Measurements from ENCODE around the gene PAX1.

- TF ChIP-seq ZFP41 (CRISPR knock-in tag; IDR thresholded peaks at IDR 0.05; ENCODE audit: borderline replicate concordance), result no peak
- TF ChIP-seq DBP (CRISPR knock-in tag; IDR thresholded peaks at IDR 0.05; ENCODE audit: not compliant biosample characterization), result no peak
- TF ChIP-seq MLX (CRISPR knock-in tag; IDR thresholded peaks at IDR 0.05), result no peak
- TF ChIP-seq NFE2L2 (IDR thresholded peaks at IDR 0.05; ENCODE audit: low read length), result no peak
- TF ChIP-seq FOXK2 (IDR thresholded peaks at IDR 0.05), result no peak
- no peak for TF ChIP-seq RAD21 (CRISPR knock-in tag; IDR thresholded peaks at IDR 0.05)
- TF ChIP-seq E2F5 (CRISPR knock-in tag; conservative IDR thresholded peaks at IDR 0.05), result no peak
- no peak for TF ChIP-seq ZBTB49 (CRISPR knock-in tag; IDR thresholded peaks at IDR 0.05; ENCODE audit: borderline replicate concordance)
- no peak for TF ChIP-seq MAFK (conservative IDR thresholded peaks at IDR 0.05 in 1 of 2, IDR thresholded peaks at IDR 0.05 in 1 of 2; ENCODE audit: low read length in 2 of 2)
- TF ChIP-seq ZSCAN9 (CRISPR knock-in tag; IDR thresholded peaks at IDR 0.05; ENCODE audit: borderline replicate concordance), result no peak
Measured at GRCh38 chr20:21709535-21709904, 4.1 kb downstream of the PAX1 start.

All from HepG2 (cell line).